ENCODE data around the gene GTPBP1.

The GTPBP1 gene

DNA sequence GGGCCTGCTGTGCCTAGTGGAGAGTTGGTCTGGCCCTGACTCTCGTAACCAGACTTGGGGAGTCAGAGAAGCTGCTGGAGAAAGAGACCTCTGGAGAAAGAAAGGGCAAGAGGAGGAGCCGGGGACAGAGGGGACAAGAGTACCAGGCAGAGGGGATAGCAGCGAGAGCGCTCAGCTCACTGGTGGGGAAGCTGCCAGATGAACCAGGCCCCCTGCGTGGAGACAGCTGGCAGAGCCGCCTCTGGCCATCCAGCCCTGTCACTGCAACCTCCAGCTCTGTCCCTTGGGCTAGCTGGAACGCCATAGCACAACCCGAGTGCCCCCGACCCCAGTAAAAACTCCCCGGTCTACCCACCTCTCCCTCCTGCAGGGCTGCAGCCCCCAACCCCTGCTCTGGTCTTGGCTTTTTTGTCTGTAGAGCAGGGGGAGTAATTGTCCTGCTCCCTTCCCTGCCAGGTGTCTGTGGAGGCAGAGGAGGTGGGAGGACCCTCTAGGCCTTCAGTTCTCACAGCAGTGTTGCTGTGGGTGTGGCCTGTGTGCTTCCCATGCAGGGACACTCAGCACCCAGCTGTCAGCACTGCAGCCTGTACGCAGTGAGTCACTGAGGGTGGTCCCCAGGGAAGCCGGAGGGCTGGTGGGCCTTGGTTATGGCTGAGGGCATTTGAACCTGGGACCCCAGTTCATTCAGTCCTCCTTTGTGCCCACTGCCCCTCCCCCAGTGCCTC lies 54.9 kb downstream of the GTPBP1 start:
- peak; percentile 37 for DNase-seq (ENCODE audit: low read depth)

DNA sequence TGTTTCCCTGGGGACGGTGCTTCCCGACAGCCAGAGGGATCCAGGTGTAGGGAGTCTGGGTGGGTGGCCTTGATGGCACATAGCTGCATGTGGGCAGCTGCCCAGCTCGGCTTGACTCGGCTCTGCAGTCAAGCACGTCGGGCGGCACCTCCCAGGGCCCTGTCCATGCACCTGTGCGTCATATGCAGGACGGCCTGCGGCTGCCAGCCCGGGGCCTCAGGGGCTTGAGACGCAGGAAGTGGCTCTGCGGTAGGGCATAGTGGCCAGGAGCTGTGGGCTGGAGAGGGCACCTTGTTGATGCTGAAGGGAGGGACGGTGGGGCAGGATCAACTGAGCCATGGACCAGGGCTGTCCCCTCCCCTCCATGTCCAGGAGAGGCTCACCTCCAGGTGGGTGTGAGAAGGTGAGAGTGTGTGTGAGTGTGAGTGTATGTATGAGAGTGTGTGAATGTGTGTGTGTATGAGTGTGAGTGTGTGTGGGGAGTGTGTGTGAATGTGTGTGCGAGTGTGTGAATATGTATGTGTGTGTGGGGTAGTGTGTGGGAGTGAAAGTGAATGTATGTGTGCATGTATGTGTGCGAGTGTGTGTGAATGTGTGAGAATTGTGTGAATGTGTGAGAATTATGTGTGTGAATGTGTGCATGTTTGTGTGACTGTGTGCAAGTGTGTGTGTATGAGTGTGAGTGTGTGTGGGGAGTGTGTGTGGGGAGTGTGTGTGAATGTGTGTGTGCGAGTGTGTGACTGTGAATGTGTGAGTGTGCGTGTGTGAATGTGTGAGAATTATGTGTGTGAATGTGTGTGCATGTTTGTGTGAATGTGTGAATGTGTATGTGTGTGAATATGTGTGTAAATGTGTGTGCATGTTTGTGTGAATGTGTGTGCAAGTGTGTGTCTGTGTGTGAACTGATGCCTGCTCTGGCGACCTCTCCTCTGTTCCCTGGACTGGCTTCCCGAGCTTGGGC lies 55.7 kb downstream of the GTPBP1 start:
- DNase-seq (ENCODE audit: low read depth) = no peak

DNA sequence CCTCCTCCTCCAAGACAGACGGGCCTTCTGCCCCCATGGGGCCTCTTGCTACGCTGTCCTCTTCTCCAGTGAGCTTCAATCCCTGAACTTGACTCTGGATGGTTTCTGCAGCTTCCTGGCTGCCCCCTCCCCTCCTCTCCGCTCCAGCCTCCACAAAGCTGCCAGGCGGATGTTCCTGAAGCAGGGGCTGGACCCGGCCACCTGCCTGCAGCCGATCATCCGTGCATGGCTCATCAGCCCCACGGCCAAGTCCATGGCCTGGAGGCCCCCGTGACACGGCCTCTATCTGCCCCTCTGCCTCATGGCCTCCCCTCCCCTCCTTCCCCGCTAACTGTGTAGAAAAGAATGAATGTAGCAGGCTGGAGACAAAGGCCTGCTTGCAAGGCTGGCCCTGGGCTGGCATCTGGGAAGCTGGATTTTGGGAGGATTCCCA lies 56.8 kb downstream of the GTPBP1 start:
- no peak for DNase-seq (ENCODE audit: low read depth)

DNA sequence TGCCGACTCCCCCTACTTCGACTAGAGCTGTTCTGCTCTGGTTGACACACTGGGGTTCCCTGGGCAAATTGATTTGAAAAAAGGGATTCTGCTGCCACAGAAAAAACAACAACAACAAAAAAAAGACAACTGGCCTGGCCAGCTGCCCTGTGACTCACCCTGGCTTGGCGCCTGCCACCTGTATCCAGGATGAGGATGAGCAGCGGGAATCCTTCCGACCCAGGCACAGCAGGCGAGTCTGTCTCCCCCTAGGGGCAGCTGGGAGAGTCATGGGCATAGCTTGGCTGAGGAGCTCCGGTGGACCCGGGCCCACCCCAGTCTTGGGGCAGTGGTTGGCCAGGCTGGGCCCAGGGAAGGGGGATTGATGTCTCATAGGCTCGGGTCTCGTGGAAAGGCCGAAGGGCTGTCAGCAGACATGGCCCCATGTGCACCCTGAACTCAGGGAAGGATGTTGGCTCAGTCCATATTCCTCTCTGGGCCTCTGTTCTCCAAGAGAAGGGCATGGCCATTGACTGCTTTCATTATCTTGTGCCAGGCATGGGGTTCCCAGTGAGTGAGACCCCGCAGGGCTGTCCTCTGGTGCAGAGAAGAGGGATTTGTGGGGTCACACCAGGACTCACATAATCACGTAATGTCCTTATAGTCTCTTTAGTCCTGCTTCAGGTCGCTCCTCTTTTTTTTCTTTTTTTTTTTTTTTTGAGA lies 60.5 kb downstream of the GTPBP1 start:
- DNase-seq (ENCODE audit: low read depth) = peak; percentile 65

DNA sequence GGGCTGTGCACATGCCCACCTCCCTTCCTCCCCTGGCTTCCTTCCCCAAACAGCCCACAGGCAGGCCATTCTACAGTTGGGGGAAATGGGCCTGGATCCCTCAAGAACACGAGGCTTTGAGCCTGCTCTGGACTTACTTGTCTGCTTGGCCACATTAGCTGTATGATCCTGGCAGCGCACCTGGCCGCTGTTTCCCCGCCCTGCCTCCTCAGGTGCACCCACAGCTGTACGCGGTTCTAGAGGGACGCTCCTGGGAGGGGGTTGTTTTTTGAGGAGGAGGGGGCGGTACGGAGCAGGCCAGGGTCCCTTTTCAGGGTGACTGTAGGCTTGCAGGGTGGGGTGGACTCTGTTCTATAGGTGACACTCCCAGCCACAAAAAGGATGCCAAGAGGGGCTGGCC lies 61.6 kb downstream of the GTPBP1 start:
- no peak for DNase-seq (ENCODE audit: low read depth)

DNA sequence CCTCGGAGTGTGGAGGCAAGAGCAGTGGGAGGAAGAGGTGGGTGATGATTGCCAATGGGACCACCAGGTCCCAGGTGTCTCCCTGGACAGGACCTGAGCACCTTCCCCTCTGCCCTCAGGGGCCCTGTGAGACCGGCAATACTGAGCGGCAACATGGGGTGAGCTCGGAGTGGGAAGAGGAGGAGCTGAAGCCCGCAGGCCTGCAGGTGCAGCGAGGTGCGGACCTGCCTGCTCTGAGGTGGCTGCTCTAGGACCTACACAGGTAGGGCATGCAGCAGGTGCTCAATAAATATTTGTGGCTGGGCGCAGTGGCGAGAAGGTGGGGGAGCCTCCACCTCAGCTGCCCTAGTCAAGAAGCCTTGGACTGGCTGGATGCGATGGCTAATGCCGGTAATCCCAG lies 62.3 kb downstream of the GTPBP1 start:
- DNase-seq (ENCODE audit: low read depth) = no peak

DNA sequence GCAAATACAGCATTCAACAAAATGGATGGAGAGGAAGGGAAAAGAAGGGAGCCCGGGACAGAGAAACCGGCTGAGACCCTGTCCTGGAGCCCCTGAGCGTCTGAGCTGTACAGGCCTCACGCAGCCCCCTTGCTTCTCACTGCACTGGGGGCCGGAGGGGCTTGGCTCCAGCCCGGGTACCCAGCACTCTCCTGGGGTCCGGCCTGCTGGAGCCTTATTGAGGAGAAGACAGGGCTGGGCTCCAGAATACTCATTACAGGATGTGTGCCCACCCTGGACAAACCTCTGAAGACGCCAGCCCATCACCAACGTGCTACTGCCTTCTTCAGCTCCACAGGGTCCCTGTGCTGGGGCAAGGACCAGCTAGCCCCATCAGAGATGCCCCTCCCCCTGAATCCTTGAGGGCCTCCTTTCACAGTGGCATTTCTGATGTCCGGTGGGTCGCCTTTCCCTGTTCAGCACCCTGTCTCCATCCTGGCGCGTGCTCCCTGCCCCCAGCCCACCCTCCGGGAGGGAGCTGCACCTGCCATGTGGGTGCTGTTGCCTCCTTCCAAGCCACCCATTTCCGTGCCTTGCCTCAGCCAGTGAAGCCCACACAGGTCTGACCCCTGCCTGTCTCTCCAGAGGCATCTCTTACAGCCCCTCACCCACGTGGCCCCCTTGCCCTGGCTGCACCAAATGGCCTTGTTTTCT lies 64.7 kb downstream of the GTPBP1 start:
- no peak for DNase-seq (ENCODE audit: low read depth)

DNA sequence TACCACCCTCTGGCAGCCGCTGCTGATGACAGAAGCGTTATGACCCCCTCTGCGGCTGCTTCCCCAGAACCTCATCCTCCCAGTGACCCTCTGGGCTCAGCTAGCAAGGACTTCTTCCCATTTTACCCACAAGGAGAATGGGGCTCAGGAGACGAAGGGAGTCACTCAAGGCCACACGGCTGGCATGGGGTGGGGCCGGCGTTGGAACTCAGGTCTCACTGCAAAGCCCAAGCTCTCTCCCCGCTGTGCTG lies 66.8 kb downstream of the GTPBP1 start:
- DNase-seq (ENCODE audit: low read depth) = no peak

DNA sequence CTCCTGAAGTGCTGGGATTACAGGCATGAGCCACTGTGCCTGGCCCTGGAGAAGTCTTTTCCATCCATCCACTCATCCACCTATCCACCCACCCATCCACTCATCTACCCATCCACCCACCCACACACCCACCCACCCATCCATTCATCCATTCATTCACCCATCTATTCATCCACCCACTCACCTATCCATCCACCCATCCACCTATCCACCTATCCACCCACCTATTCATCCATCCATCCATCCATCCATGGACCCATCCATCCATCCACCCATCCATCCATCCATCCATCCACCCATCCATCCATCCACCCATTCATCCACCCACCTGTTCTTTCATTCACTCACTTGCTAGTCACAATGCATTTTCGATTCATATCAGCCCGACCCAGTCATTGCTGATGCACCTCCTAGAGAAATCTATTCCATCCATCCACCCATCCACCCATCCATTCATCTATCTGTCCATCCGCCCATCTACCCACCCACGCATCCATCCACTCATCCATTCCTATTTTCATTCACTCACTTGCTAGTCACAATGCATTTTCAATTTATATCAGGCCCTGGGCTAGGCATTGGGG lies 67.7 kb downstream of the GTPBP1 start:
- DNase-seq (ENCODE audit: low read depth) = no peak

DNA sequence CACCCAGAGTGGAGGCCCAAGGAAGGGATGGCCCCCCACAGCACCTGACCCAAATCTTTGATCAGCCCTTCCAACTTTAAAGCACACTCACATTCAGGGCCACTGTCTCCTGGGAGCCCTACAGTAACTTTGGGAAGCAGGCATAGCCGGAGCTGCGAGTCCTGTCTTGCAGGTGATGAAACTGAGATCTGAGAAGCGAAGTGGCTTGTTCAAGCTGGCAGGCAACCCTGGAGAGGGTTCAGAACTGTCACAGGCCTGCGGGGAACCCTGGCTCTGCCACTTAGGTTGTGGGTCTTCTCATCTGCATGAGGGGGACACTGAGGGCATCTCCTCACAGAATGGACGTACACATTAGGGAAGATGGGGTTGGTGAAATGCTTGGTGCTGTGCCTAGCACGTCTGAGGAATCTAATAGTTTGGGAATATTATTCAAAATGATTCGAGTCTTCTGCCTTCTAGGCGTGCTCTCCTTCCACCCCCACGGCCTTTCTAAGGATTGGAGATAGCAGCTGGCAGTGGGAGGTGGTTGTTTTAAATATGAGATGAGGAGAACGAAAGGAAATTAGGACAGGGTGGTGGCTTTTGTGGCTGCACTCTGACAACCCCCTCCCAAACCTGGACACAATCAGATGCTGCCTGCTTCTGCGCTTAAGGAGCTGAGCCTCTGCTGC lies 68.9 kb downstream of the GTPBP1 start:
- no peak for DNase-seq (ENCODE audit: low read depth)

DNA sequence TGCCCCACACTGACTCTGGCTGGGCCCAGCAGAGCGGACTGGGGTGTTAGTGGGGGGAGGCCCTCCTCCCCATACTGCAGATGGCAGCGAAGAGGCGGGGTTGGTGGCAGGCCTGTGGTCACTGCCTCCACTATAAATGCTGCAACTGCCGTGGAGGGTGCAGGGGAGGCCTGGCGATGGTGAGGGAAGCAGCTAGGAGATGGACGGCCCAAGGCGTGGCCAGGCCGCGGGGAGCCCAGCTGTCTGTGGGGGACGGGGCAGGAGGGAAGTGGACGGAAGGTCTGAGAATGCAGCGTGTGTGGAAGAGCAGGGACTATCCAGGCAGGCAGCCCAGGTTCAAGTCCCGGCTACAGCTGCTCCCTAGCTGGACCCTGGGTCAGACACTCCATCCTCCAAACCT lies 69.9 kb downstream of the GTPBP1 start:
- DNase-seq (ENCODE audit: low read depth) = no peak

DNA sequence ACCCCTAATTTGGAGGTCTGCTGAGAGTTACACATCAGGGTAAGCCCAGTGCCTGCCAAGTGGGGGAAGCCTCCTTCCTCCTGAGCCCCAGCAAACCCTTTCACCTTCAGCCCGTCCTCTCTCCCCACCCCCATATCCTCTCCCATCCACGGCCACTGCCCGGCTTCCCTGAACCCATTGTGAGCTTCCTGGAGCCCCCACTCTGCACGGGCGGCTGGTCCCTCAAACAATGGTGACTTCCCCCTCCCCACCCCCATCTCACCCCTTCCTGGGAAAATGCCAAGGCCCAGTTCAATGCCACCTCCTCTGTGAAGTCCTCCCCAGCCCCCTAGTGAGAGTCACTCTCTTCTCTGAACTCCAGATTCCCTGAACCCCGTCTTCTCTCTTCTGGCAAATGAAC lies 70.3 kb downstream of the GTPBP1 start:
- DNase-seq (ENCODE audit: low read depth) = no peak

DNA sequence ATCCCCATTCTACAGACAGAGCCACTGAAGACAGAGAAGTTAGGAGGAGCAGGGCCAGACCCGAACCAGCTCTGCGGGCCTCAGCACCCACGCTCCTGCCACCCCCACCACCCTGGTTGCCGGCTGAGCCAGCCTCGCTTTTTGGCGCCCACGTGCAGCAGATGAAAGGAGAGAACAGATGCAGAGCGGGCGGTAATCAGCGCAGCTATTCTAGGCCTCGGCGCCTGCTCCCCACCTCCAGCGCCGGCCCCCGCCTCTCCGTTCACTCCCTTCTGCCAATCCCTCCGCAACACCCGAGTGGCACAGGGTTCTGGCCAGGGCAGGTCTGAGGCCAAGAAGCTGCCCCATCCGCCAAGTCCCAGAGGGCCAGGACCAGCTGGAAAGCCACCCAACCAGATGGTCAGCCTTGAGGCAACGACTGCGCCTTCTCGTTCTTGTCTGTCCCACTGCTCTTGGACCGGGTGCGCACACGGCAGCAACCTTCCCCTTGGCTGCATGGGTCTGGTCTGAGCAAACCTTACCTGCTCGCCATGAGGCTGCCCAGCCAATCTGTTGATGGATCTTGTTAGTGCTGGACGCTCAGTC lies 71.4 kb downstream of the GTPBP1 start:
- no peak for DNase-seq (ENCODE audit: low read depth)

DNA sequence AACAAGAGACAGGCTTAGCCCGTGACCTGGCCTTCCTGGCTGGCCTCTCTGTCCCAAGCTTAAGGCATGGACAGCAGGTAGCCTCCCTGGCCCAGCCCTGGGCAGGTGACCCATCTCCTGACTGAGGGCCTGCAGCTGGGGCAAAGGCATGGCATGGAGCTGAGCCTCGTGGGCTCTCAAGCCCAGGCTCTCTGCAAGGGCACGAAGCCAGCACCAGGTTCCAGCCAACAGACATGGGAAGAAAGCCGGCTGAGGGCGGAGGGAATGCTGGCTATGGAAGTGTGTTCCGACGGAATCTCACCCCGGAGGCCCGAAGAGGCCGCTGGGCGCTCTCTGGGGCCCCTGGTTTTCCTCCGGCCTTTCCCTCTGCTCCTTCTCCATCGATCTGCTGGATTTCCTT lies 75.3 kb downstream of the GTPBP1 start:
- DNase-seq (ENCODE audit: low read depth) = no peak

DNA sequence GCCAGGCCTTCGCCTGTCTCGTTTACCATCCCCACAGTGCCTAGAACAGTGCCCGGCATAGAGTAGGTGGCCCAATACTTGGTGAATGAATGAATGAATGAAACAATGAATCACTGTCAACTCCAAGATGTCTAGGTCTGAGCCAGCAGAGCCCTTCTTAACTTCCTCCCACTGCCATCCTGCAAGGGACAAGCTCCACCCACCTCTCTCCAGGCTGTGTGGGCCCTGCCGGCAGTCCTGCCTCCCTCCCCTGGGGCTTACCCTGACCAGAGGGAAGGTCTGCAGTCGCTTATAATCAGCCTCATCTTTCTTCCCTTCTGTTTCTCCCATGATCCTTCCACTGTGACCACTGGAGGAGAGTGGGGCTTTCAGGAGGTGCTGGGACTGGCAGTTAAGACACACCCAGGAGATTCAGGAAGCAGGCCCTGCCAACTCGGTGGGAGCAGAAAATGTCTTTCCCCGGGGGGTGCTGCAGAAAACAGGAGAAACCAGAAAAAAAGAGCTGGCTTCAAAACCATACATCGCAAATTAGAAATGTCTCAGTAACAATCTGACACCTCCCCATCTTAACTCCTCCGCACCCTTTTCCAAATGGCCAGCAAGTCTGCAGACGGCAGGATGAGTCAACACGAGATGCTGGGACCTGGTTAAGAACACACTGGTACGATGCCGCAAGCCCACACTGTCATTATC lies 76.8 kb downstream of the GTPBP1 start:
- DNase-seq (ENCODE audit: low read depth) = peak; percentile 57

All from EH (cell line).